ENCODE results near the gene CACTIN.

GRCh38 chr19:3632098-3632497, 5.5 kb upstream of the CACTIN start:
- TF ChIP-seq MAX (IDR thresholded peaks at IDR 0.05), result no peak
- TF ChIP-seq REST (IDR thresholded peaks at IDR 0.05; ENCODE audit: low read depth), result no peak
- TF ChIP-seq TEAD4 (IDR thresholded peaks at IDR 0.05), result no peak
- TF ChIP-seq CEBPB (IDR thresholded peaks at IDR 0.05), result no peak
- no peak for TF ChIP-seq RAD21 (IDR thresholded peaks at IDR 0.05; ENCODE audit: low read depth)
- TF ChIP-seq ZBTB7A (IDR thresholded peaks at IDR 0.05; ENCODE audit: low read depth), result no peak

Measured in Ishikawa (cell line).